K562 (cell line): ENCODE data around the gene PPP1R14B. TPM values are rescaled to one million over a fixed set of nuclear protein-coding genes. Genes with fewer than 3 reads are reported as not detected.

ENCODE experiments used
- ATAC-seq: fragments of 200-7000 bp; cut with Tn5 transposase; 3 replicates; pipeline ENCODE4 v1.9.1; 2020; ENCODE audit warnings: moderate library complexity
- BruUV-seq: library from RNA; stranded (reverse); fragments of 400-500 nt; replicated peaks from 2 replicates; lab custom pipeline; 2021; lab: Mats Ljungman, UMichigan
- CTCF ChIA-PET: fragments of 300-600 bp; formaldehyde crosslinking; extraction: SDS; loops from one replicate; lab custom pipeline; 2021; ENCODE audit warnings: low intra/inter-chr PET ratio; lab: Yijun Ruan, JAX
- POLR2A ChIA-PET: fragments of 300-600, 350-650 bp; sonication (Branson Sonifier 250); formaldehyde crosslinking; extraction: SDS; loops from one replicate; lab custom pipeline; 2021; ENCODE audit warnings: antibody characterized with exemption, inconsistent platforms; lab: Yijun Ruan, JAX
- DNase-seq, 4 experiments: peaks; one replicate each; pipeline versions ENCODE4 v3.0.0 to v3.0.0-alpha.2; 2011 to 2018; ENCODE audit warnings: low spot score in 3 of 4, mixed read lengths in 3 of 4; ENCODE audit errors: extremely low read depth in 1 of 4
- FAIRE-seq: peaks from 2 replicates; lab custom pipeline; 2011; peaks lifted over from hg19 to GRCh38; lab: Jason Lieb, UNC
- H2AFZ ChIP-seq: 2 replicates; pipeline ENCODE4 v1.6.0; 2011; ENCODE audit warnings: low read depth, low read length, control low read depth, inconsistent platforms
- H3K27ac ChIP-seq: fragments of 200-600 bp; 3 replicates; pipeline ENCODE4 v1.8.0; 2011; ENCODE audit warnings: low read depth, mild to moderate bottlenecking, control low read depth, inconsistent platforms, low read length, moderate library complexity, mixed read lengths; ENCODE audit errors: extremely low read depth
- H3K27me3 ChIP-seq, 2 experiments: fragments of 300-600 bp in 1 of 2; 2 replicates in 1 of 2; 3 replicates in 1 of 2; pipeline versions ENCODE4 v1.6.0 to v1.8.0; 2011; ENCODE audit warnings: inconsistent platforms in 2 of 2, low read length in 2 of 2, mild to moderate bottlenecking in 1 of 2, mixed read lengths in 1 of 2, moderate library complexity in 1 of 2; ENCODE audit not compliant: control insufficient read depth in 2 of 2, insufficient read depth in 2 of 2
- H3K36me3 ChIP-seq: fragments of 300-600 bp; 3 replicates; pipeline ENCODE4 v1.8.0; 2011; ENCODE audit warnings: mild to moderate bottlenecking, low read length, inconsistent platforms; ENCODE audit not compliant: control insufficient read depth, insufficient read depth
- H3K4me1 ChIP-seq, 2 experiments: fragments of 200-600 bp in 1 of 2; replicated peaks in 1 of 2; 2 replicates in 1 of 2; 3 replicates in 1 of 2; pipeline versions ENCODE4 v1.5.1 to v1.8.0; 2011; ENCODE audit warnings: inconsistent platforms in 2 of 2, low read length in 2 of 2, mild to moderate bottlenecking in 1 of 2, mixed read lengths in 1 of 2, moderate library complexity in 1 of 2; ENCODE audit not compliant: control insufficient read depth in 2 of 2, insufficient read depth in 2 of 2
- H3K4me2 ChIP-seq: 2 replicates; pipeline ENCODE4 v1.6.1; 2011; ENCODE audit warnings: low read length, control low read depth, inconsistent platforms, mixed read lengths; ENCODE audit not compliant: insufficient read depth
- H3K4me3 ChIP-seq: fragments of 200-600 bp; sonication (generic), shearing (Covaris generic); 2 replicates; pipeline ENCODE4 v1.5.1; 2016; ENCODE audit warnings: control low read depth, inconsistent platforms
- H3K79me2 ChIP-seq: fragments of 200-600 bp; 3 replicates; pipeline ENCODE4 v1.8.0; 2011; ENCODE audit warnings: low read length, inconsistent platforms; ENCODE audit not compliant: control insufficient read depth, insufficient read depth
- H3K9ac ChIP-seq, 2 experiments: 2 replicates each; pipeline versions ENCODE4 v1.6.0 to v1.6.1; 2011; ENCODE audit warnings: low read depth in 2 of 2, low read length in 2 of 2, control low read depth in 1 of 2, inconsistent platforms in 1 of 2, mild to moderate bottlenecking in 1 of 2, mixed read lengths in 1 of 2; ENCODE audit not compliant: insufficient read depth in 1 of 2
- H3K9me1 ChIP-seq: one replicate; pipeline ENCODE4 v1.6.0; 2011; ENCODE audit warnings: inconsistent platforms, mild to moderate bottlenecking, low read length, moderate library complexity; ENCODE audit not compliant: control insufficient read depth, insufficient read depth
- H3K9me3 ChIP-seq: replicated peaks from 2 replicates; pipeline ENCODE4 v1.5.1; 2011; ENCODE audit warnings: low read depth, low read length, inconsistent platforms; ENCODE audit not compliant: control insufficient read depth, insufficient read depth
- H4K20me1 ChIP-seq: replicated peaks from 2 replicates; pipeline ENCODE4 v1.6.1; 2011; ENCODE audit warnings: low read length, inconsistent platforms, mixed read lengths; ENCODE audit not compliant: control insufficient read depth, insufficient read depth
- BRCA1 ChIP-seq, 2 experiments: fragments of 450-650 bp in 1 of 2; sonication (generic) in 1 of 2; formaldehyde crosslinking in 1 of 2; IDR thresholded peaks; 2 replicates each; pipeline versions ENCODE4 v1.5.0 to v1.6.1; 2017 to 2020; ENCODE audit warnings: mild to moderate bottlenecking in 1 of 2, missing genetic modification reagents in 1 of 2
- HEY1 ChIP-seq: fragments of 250-450 bp; sonication (Bioruptor Pico); IDR thresholded peaks from 2 replicates; pipeline ENCODE4 v1.5.0; 2020; ENCODE audit warnings: mild to moderate bottlenecking, moderate library complexity, borderline replicate concordance
- KDM4B ChIP-seq, 2 experiments: fragments of 450-650 bp in 1 of 2; sonication (generic) in 1 of 2; IDR thresholded peaks; 2 replicates each; pipeline ENCODE4 v1.6.1; 2016 to 2017; ENCODE audit warnings: borderline replicate concordance in 2 of 2, antibody characterized with exemption in 1 of 2, low read depth in 1 of 2, mild to moderate bottlenecking in 1 of 2
- MTA1 ChIP-seq: fragments of 450-650 bp; IDR thresholded peaks from 2 replicates; pipeline ENCODE4 v1.6.1; 2017; ENCODE audit warnings: borderline replicate concordance
- RB1 ChIP-seq: fragments of 450-650 bp; IDR thresholded peaks from 2 replicates; pipeline ENCODE4 v1.6.1; 2017; ENCODE audit warnings: low read depth, mild to moderate bottlenecking
- RHOXF2B ChIP-seq: fragments of 250-450 bp; sonication (Bioruptor Pico); conservative IDR thresholded peaks from 2 replicates; pipeline ENCODE4 v1.5.1; 2021
- WGBS: fragments of 100-300 bp; shearing (Covaris generic); methylation state at CpG from one replicate; pipeline ENCODE4 v1.1.6; 2016; ENCODE audit warnings: low coverage, mixed read lengths; ENCODE audit not compliant: insufficient coverage; ENCODE audit errors: missing lambda C conversion rate; 5-methylcytosine and 5-hydroxymethylcytosine counted together
- in situ Hi-C: fragments of 300-500 bp; cut with MboI; formaldehyde crosslinking; loops from 4 replicates; pipeline ENCODE4 v1.15.0; 2018; ENCODE audit warnings: inconsistent platforms, mixed read lengths
- intact Hi-C: fragments of 100-400 bp; cut with micrococcal nuclease; formaldehyde crosslinking; loops from 2 replicates; pipeline ENCODE4 v1.14.2; 2022
- polyA plus RNA-seq, 8 experiments: library from polyadenylated mRNA; depleted of rRNA in 4 of 8; stranded (reverse) in 5 of 8; unstranded in 3 of 8; fragments of >200 nt; fragmentation: Nextera tagmentation in 2 of 8; fragmentation: Illumina TruSeq in 1 of 8; extraction: Ambion mirVana in 2 of 8; extraction: Trizol in 1 of 8; gene quantifications; 2 replicates each; pipeline versions ENCODE4 v1.2.1 to v1.2.3, GENCODE V29; 2011 to 2014; ENCODE audit warnings: inconsistent platforms in 1 of 8, missing spikeins in 1 of 8
- total RNA-seq, 7 experiments: library from RNA; depleted of rRNA in 6 of 7; stranded (reverse); fragments of >200 nt in 6 of 7; fragmentation: Illumina TruSeq in 2 of 7; extraction: Trizol in 2 of 7; gene quantifications; 2 replicates each; pipeline versions ENCODE4 v1.2.1 to v1.2.3, GENCODE V29; 2011 to 2021; ENCODE audit warnings: low replicate concordance in 1 of 7
- TF ChIP-seq, protein P1 (sequence below): fragments of 450-650 bp; IDR thresholded peaks from one replicate; pipeline ENCODE4 v1.6.1; 2018; ENCODE audit warnings: mild to moderate bottlenecking, moderate library complexity; ENCODE audit not compliant: partially characterized antibody

Gene PPP1R14B
- total and polyA plus RNA-seq, 9 of the 15 experiments (the other 6 are each of a cell fraction or from before 2014, with no cell fraction given): 7.7 to 566 (median 212) TPM

GRCh38 chr11:64227405-64227956 is 19.3 kb downstream of the PPP1R14B start:
- BruUV-seq: no TSS peak
- FAIRE-seq (no peak), ATAC-seq (no peak), DNase-seq (peak in 1 of 4 experiments; percentile 11)
- peak overlapping the region; percentile 93 for H3K27ac ChIP-seq
- peaks cover 5% of the 10 kb centered on the region for H3K9me1 ChIP-seq
- WGBS: 43% methylated on average over 1 of the region's 3 CpGs
- peak overlapping the region; percentile 64 for H3K4me3 ChIP-seq
- H3K9ac ChIP-seq: peak overlapping the region; percentile 79 to 99
- H3K27me3 ChIP-seq: no peaks in the 10 kb centered on the region
- TF ChIP-seq KDM4B (IDR thresholded peaks at IDR 0.05; ENCODE audit: borderline replicate concordance in 2 of 2, low read depth in 1 of 2): no peak
- TF ChIP-seq BRCA1 (IDR thresholded peaks at IDR 0.05): no peak
- TF ChIP-seq BRCA1 (CRISPR knock-in tag; IDR thresholded peaks at IDR 0.05): 0 out of 2 replicates have a peak, but pooled peaks have one; percentile 45
- TF ChIP-seq, protein P1, sequence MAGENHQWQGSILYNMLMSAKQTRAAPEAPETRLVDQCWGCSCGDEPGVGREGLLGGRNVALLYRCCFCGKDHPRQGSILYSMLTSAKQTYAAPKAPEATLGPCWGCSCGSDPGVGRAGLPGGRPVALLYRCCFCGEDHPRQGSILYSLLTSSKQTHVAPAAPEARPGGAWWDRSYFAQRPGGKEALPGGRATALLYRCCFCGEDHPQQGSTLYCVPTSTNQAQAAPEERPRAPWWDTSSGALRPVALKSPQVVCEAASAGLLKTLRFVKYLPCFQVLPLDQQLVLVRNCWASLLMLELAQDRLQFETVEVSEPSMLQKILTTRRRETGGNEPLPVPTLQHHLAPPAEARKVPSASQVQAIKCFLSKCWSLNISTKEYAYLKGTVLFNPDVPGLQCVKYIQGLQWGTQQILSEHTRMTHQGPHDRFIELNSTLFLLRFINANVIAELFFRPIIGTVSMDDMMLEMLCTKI: no peak
- no peak for TF ChIP-seq MTA1
- TF ChIP-seq RHOXF2B (CRISPR knock-in tag): no peak
- no peak for TF ChIP-seq RB1
- TF ChIP-seq HEY1: no peak
- H3K4me2 ChIP-seq: peak overlapping the region; percentile 83
- peaks cover 23 to 86% of the 10 kb centered on the region in 2 experiments for H3K4me1 ChIP-seq
- H4K20me1 ChIP-seq: no peaks in the 10 kb centered on the region
- peaks cover 34% of the 10 kb centered on the region; the same call in 2 of the 3 replicates for H3K36me3 ChIP-seq
- in situ Hi-C loops (no loop called here), intact Hi-C loops (no loop called here)
- ChIA-PET POLR2A (interaction anchor here (0.8 to 6.3 kb wide), 4 partner anchors 10 to 21 kb away, joined by 3 to 77 read pairs (median 15); partner anchors contain the start of gene FERMT3), CTCF (no interaction called here)
- H3K9me3 ChIP-seq: no peaks in the 10 kb centered on the region
- peaks cover 48% of the 10 kb centered on the region for H3K79me2 ChIP-seq
- no peak overlapping the region for H2AFZ ChIP-seq
